ENCODE measurements around the gene ASAP2. TPM values are rescaled to one million over a fixed set of nuclear protein-coding genes. Genes with fewer than 3 reads are reported as not detected.

Gene ASAP2
- polyA plus RNA-seq, 1 donor from 2014 or later: 41.0 TPM

- Histone ChIP-seq H3K79me2 (replicated peaks; ENCODE audit: insufficient read depth, low read length) (peaks cover 78% of the 10 kb centered on the region), H3K9me3 (ENCODE audit: low read length) (no peaks in the 10 kb centered on the region), H3K27ac (ENCODE audit: low read length) (no peak overlapping the region), H3K9ac (ENCODE audit: low read length) (no peak overlapping the region), H3K36me3 (ENCODE audit: insufficient read depth, low read length) (no peaks in the 10 kb centered on the region), H3K4me3 (ENCODE audit: low read length) (no peak overlapping the region), H2AFZ (ENCODE audit: low read depth, low read length) (no peak overlapping the region), H3K4me2 (ENCODE audit: low read length) (no peak overlapping the region), H4K20me1 (ENCODE audit: insufficient read depth) (peaks cover 3% of the 10 kb centered on the region), H3K9me2 (ENCODE audit: insufficient read depth, low read length) (no peaks in the 10 kb centered on the region), H3K27me3 (ENCODE audit: insufficient read depth, low read depth, low read length) (no peaks in the 10 kb centered on the region), H3F3A (ENCODE audit: insufficient read depth, low read length, poor library complexity, severe bottlenecking) (no peaks in the 10 kb centered on the region)
- TF ChIP-seq SMC3 (conservative IDR thresholded peaks at IDR 0.05; ENCODE audit: poor library complexity): no peak
- no peak for TF ChIP-seq EP300 (conservative IDR thresholded peaks at IDR 0.05; ENCODE audit: poor library complexity, severe bottlenecking)
- TF ChIP-seq EZH2 (IDR thresholded peaks at IDR 0.05; ENCODE audit: borderline replicate concordance, insufficient read depth, low read length, poor library complexity, severe bottlenecking): no peak
- no peak for TF ChIP-seq TAF1 (IDR thresholded peaks at IDR 0.05; ENCODE audit: low read depth)
- TF ChIP-seq MXI1 (conservative IDR thresholded peaks at IDR 0.05; ENCODE audit: poor library complexity, severe bottlenecking): no peak
- no peak for TF ChIP-seq POLR2AphosphoS5 (IDR thresholded peaks at IDR 0.05)
- TF ChIP-seq RAD21 (conservative IDR thresholded peaks at IDR 0.05): no peak
- TF ChIP-seq, protein P1, sequence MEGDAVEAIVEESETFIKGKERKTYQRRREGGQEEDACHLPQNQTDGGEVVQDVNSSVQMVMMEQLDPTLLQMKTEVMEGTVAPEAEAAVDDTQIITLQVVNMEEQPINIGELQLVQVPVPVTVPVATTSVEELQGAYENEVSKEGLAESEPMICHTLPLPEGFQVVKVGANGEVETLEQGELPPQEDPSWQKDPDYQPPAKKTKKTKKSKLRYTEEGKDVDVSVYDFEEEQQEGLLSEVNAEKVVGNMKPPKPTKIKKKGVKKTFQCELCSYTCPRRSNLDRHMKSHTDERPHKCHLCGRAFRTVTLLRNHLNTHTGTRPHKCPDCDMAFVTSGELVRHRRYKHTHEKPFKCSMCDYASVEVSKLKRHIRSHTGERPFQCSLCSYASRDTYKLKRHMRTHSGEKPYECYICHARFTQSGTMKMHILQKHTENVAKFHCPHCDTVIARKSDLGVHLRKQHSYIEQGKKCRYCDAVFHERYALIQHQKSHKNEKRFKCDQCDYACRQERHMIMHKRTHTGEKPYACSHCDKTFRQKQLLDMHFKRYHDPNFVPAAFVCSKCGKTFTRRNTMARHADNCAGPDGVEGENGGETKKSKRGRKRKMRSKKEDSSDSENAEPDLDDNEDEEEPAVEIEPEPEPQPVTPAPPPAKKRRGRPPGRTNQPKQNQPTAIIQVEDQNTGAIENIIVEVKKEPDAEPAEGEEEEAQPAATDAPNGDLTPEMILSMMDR (IDR thresholded peaks at IDR 0.05; ENCODE audit: poor library complexity, severe bottlenecking): no peak
- TF ChIP-seq, protein P2, sequence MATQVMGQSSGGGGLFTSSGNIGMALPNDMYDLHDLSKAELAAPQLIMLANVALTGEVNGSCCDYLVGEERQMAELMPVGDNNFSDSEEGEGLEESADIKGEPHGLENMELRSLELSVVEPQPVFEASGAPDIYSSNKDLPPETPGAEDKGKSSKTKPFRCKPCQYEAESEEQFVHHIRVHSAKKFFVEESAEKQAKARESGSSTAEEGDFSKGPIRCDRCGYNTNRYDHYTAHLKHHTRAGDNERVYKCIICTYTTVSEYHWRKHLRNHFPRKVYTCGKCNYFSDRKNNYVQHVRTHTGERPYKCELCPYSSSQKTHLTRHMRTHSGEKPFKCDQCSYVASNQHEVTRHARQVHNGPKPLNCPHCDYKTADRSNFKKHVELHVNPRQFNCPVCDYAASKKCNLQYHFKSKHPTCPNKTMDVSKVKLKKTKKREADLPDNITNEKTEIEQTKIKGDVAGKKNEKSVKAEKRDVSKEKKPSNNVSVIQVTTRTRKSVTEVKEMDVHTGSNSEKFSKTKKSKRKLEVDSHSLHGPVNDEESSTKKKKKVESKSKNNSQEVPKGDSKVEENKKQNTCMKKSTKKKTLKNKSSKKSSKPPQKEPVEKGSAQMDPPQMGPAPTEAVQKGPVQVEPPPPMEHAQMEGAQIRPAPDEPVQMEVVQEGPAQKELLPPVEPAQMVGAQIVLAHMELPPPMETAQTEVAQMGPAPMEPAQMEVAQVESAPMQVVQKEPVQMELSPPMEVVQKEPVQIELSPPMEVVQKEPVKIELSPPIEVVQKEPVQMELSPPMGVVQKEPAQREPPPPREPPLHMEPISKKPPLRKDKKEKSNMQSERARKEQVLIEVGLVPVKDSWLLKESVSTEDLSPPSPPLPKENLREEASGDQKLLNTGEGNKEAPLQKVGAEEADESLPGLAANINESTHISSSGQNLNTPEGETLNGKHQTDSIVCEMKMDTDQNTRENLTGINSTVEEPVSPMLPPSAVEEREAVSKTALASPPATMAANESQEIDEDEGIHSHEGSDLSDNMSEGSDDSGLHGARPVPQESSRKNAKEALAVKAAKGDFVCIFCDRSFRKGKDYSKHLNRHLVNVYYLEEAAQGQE (IDR thresholded peaks at IDR 0.05; ENCODE audit: borderline replicate concordance): no peak
Measured at GRCh38 chr2:9213477-9214051, 7.0 kb downstream of the ASAP2 start.

GRCh38 chr2:9214873-9215272 is 8.3 kb downstream of the ASAP2 start:
- Histone ChIP-seq H3K9me2 (ENCODE audit: insufficient read depth, low read length) (no peaks in the 10 kb centered on the region), H3K9me3 (ENCODE audit: low read length) (no peaks in the 10 kb centered on the region), H3K4me3 (ENCODE audit: low read length) (no peak overlapping the region), H3F3A (ENCODE audit: insufficient read depth, low read length, poor library complexity, severe bottlenecking) (no peaks in the 10 kb centered on the region), H3K27ac (ENCODE audit: low read length) (no peak overlapping the region), H2AFZ (ENCODE audit: low read depth, low read length) (no peak overlapping the region), H3K79me2 (replicated peaks; ENCODE audit: insufficient read depth, low read length) (peaks cover 77% of the 10 kb centered on the region), H3K36me3 (ENCODE audit: insufficient read depth, low read length) (no peaks in the 10 kb centered on the region), H4K20me1 (ENCODE audit: insufficient read depth) (peaks cover 3% of the 10 kb centered on the region), H3K9ac (ENCODE audit: low read length) (no peak overlapping the region), H3K27me3 (ENCODE audit: insufficient read depth, low read depth, low read length) (no peaks in the 10 kb centered on the region), H3K4me2 (ENCODE audit: low read length) (no peak overlapping the region)
- no peak for TF ChIP-seq EP300 (conservative IDR thresholded peaks at IDR 0.05; ENCODE audit: poor library complexity, severe bottlenecking)
- no peak for TF ChIP-seq SMC3 (conservative IDR thresholded peaks at IDR 0.05; ENCODE audit: poor library complexity)
- TF ChIP-seq POLR2AphosphoS5 (IDR thresholded peaks at IDR 0.05): no peak
- TF ChIP-seq TAF1 (IDR thresholded peaks at IDR 0.05; ENCODE audit: low read depth): no peak
- TF ChIP-seq EZH2 (IDR thresholded peaks at IDR 0.05; ENCODE audit: borderline replicate concordance, insufficient read depth, low read length, poor library complexity, severe bottlenecking): no peak
- TF ChIP-seq, protein P2 (IDR thresholded peaks at IDR 0.05; ENCODE audit: borderline replicate concordance): no peak
